ENCODE measurements around the gene NDUFA3.
A peak's percentile ranks its signal among the peaks of the same experiment; 100 is the strongest.

The NDUFA3 gene

GRCh38 chr19:54107876-54108490 is 5.3 kb downstream of the NDUFA3 start:
- in situ Hi-C loops (cut with HindIII; ENCODE audit: low sequenced_read_pairs), result no loop called here
- no peak for TF ChIP-seq CTCF (IDR thresholded peaks at IDR 0.05; ENCODE audit: low read depth, low read length)
- H3K4me3 ChIP-seq (ENCODE audit: low read depth, low read length), result no peak overlapping the region
- no peak for DNase-seq (ENCODE audit: low read depth, low spot score)

GRCh38 chr19:54108496-54108895 is 5.8 kb downstream of the NDUFA3 start:
- TF ChIP-seq CTCF (IDR thresholded peaks at IDR 0.05; ENCODE audit: low read depth, low read length), result no peak
- no peak for DNase-seq (ENCODE audit: low read depth, low spot score)
- in situ Hi-C loops (cut with HindIII; ENCODE audit: low sequenced_read_pairs), result no loop called here
- H3K4me3 ChIP-seq (ENCODE audit: low read depth, low read length), result no peak overlapping the region

- H3K4me3 ChIP-seq (ENCODE audit: low read depth, low read length), result no peak overlapping the region
- TF ChIP-seq CTCF (IDR thresholded peaks at IDR 0.05; ENCODE audit: low read depth, low read length), result no peak
- in situ Hi-C loops (cut with HindIII; ENCODE audit: low sequenced_read_pairs), result no loop called here
- no peak for DNase-seq (ENCODE audit: low read depth, low spot score)
These were observed 7.0 kb downstream of the NDUFA3 start for GRCh38 chr19:54109651-54110050.

GRCh38 chr19:54114340-54115108 is 11.9 kb downstream of the NDUFA3 start:
- in situ Hi-C loops (cut with HindIII; ENCODE audit: low sequenced_read_pairs), result no loop called here
- TF ChIP-seq CTCF (IDR thresholded peaks at IDR 0.05; ENCODE audit: low read depth, low read length), result no peak
- peak; percentile 20 for DNase-seq (ENCODE audit: low read depth, low spot score)
- H3K4me3 ChIP-seq (ENCODE audit: low read depth, low read length), result peak overlapping the region; percentile 82

GRCh38 chr19:54115109-54116063 is 12.7 kb downstream of the NDUFA3 start, which contains the start of the genes PRPF31 and TFPT:
Gene PRPF31 (plus strand): TSS chr19:54115754. CDS start chr19:54118279, 2,525 bp downstream.
Gene TFPT (minus strand): TSS chr19:54115657. CDS start chr19:54115269, 388 bp downstream.
- peak within 1 kb of the TSS; percentile 82 for H3K4me3 ChIP-seq (ENCODE audit: low read depth, low read length)
- in situ Hi-C loops (cut with HindIII; ENCODE audit: low sequenced_read_pairs), result no loop called here
- no peak for TF ChIP-seq CTCF (IDR thresholded peaks at IDR 0.05; ENCODE audit: low read depth, low read length)
- DNase-seq (ENCODE audit: low read depth, low spot score), result peak; percentile 98

- H3K4me3 ChIP-seq (ENCODE audit: low read depth, low read length), result no peak overlapping the region
- in situ Hi-C loops (cut with HindIII; ENCODE audit: low sequenced_read_pairs), result no loop called here
- TF ChIP-seq CTCF (IDR thresholded peaks at IDR 0.05; ENCODE audit: low read depth, low read length), result no peak
- DNase-seq (ENCODE audit: low read depth, low spot score), result no peak
These were observed 18.6 kb downstream of the NDUFA3 start for GRCh38 chr19:54121259-54121658.

Measured in astrocyte of the spinal cord (primary cell).